Neural progenitor cell (in vitro differentiated cells): Measurements from ENCODE around the gene KRT222. TPM values are rescaled to one million over a fixed set of nuclear protein-coding genes. Genes with fewer than 3 reads are reported as not detected.

ENCODE experiments used
- DNase-seq: peaks from one replicate; pipeline ENCODE4 v3.0.0-alpha.2; 2016; ENCODE audit warnings: low spot score
- H2AFZ ChIP-seq: fragments of 200-600 bp; sonication (generic); replicated peaks from 2 replicates; pipeline ENCODE4 v1.6.1; 2016; ENCODE audit warnings: antibody characterized with exemption
- H3F3A ChIP-seq: fragments of 200-600 bp; sonication (generic); 2 replicates; pipeline ENCODE4 v1.6.1; 2016; ENCODE audit warnings: antibody characterized with exemption, low read depth
- H3K27ac ChIP-seq: fragments of 200-600 bp; sonication (generic); 2 replicates; pipeline ENCODE4 v1.5.1; 2016; ENCODE audit warnings: mild to moderate bottlenecking
- H3K27me3 ChIP-seq: fragments of 200-600 bp; sonication (generic); 2 replicates; pipeline ENCODE4 v1.6.1; 2016; ENCODE audit warnings: mild to moderate bottlenecking, moderate library complexity
- H3K36me3 ChIP-seq: fragments of 200-600 bp; sonication (generic); 2 replicates; pipeline ENCODE4 v1.5.1; 2016
- H3K4me1 ChIP-seq: fragments of 200-600 bp; sonication (generic); 2 replicates; pipeline ENCODE4 v1.6.1; 2016; ENCODE audit warnings: mixed run types
- H3K4me2 ChIP-seq: fragments of 200-600 bp; sonication (generic); 2 replicates; pipeline ENCODE4 v1.6.1; 2016
- H3K4me3 ChIP-seq: fragments of 200-600 bp; sonication (generic); 2 replicates; pipeline ENCODE4 v1.5.1; 2016
- H3K79me2 ChIP-seq: fragments of 200-600 bp; sonication (generic); 2 replicates; pipeline ENCODE4 v1.6.1; 2016; ENCODE audit warnings: low read depth
- H3K9ac ChIP-seq: fragments of 200-600 bp; sonication (generic); 2 replicates; pipeline ENCODE4 v1.6.1; 2016
- H3K9me3 ChIP-seq: fragments of 200-600 bp; sonication (generic); 2 replicates; pipeline ENCODE4 v1.5.1; 2016; ENCODE audit warnings: low read depth
- H4K20me1 ChIP-seq: fragments of 200-600 bp; sonication (generic); 2 replicates; pipeline ENCODE4 v1.6.1; 2016; ENCODE audit warnings: low read depth
- H3K27ac Mint-ChIP-seq: 3 replicates; pipeline ENCODE4 v1.8.0; 2021; ENCODE audit warnings: mixed read lengths
- H3K27me3 Mint-ChIP-seq: 2 replicates; pipeline ENCODE4 v1.8.0; 2022; ENCODE audit warnings: low read depth, mild to moderate bottlenecking, inconsistent platforms, moderate library complexity, mixed read lengths; ENCODE audit not compliant: insufficient read depth
- H3K36me3 Mint-ChIP-seq: 3 replicates; pipeline ENCODE4 v1.8.0; 2021; ENCODE audit warnings: mixed read lengths
- H3K4me1 Mint-ChIP-seq: 3 replicates; pipeline ENCODE4 v1.8.0; 2021; ENCODE audit warnings: mixed read lengths
- H3K4me3 Mint-ChIP-seq: 3 replicates; pipeline ENCODE4 v1.8.0; 2021; ENCODE audit warnings: mild to moderate bottlenecking, moderate library complexity, mixed read lengths
- H3K9me3 Mint-ChIP-seq: 3 replicates; pipeline ENCODE4 v1.8.0; 2020; ENCODE audit warnings: mixed read lengths
- CTCF ChIP-seq: fragments of 200-600 bp; sonication (generic); IDR thresholded peaks from 2 replicates; pipeline ENCODE4 v1.5.1; 2017; ENCODE audit warnings: antibody characterized with exemption, mild to moderate bottlenecking
- EZH2 ChIP-seq: fragments of 200-600 bp; sonication (generic); IDR thresholded peaks from 2 replicates; pipeline ENCODE4 v1.6.1; 2017; ENCODE audit warnings: antibody characterized with exemption, mild to moderate bottlenecking, moderate library complexity
- EZH2phosphoT487 ChIP-seq: fragments of 200-600 bp; sonication (generic); IDR thresholded peaks from 2 replicates; pipeline ENCODE4 v1.6.1; 2017; ENCODE audit warnings: antibody characterized with exemption
- total RNA-seq: library from RNA; depleted of rRNA; stranded (reverse); fragments of >200 nt; gene quantifications from 2 replicates; pipeline ENCODE4 v1.2.3, GENCODE V29; 2015; ENCODE audit warnings: low replicate concordance

Gene KRT222
- total RNA-seq, 1 donor from 2014 or later, result 0.39 TPM

GRCh38 chr17:40659911-40660310, 5.1 kb downstream of the KRT222 start:
- Histone ChIP-seq H3K4me2 (no peak overlapping the region), H3K4me1 (peaks cover 12% of the 10 kb centered on the region), H4K20me1 (no peaks in the 10 kb centered on the region), H3K79me2 (no peaks in the 10 kb centered on the region), H3K27ac (no peak overlapping the region), H3K9ac (no peak overlapping the region), H3K4me3 (no peak overlapping the region), H3K9me3 (no peaks in the 10 kb centered on the region), H2AFZ (no peak overlapping the region), H3F3A (no peaks in the 10 kb centered on the region), H3K27me3 (peaks cover 4% of the 10 kb centered on the region), H3K36me3 (peaks cover 6% of the 10 kb centered on the region)
- H3K9me3 Mint-ChIP-seq, result no peaks in the 10 kb centered on the region
- TF ChIP-seq EZH2 (no peak), EZH2phosphoT487 (no peak), CTCF (no peak)
- H3K27ac Mint-ChIP-seq, result no peak overlapping the region
- peaks cover 4% of the 10 kb centered on the region for H3K27me3 Mint-ChIP-seq
- H3K4me1 Mint-ChIP-seq, result peaks cover 4% of the 10 kb centered on the region
- H3K36me3 Mint-ChIP-seq, result no peaks in the 10 kb centered on the region
- DNase-seq, result no peak
- no peak overlapping the region for H3K4me3 Mint-ChIP-seq

- peaks cover 7% of the 10 kb centered on the region for H3K4me1 ChIP-seq
- DNase-seq, result no peak
- H3K4me1 Mint-ChIP-seq, result no peaks in the 10 kb centered on the region
- no peak overlapping the region for H2AFZ ChIP-seq
- H3K79me2 ChIP-seq, result no peaks in the 10 kb centered on the region
- no peak overlapping the region for H3K9ac ChIP-seq
- H4K20me1 ChIP-seq, result no peaks in the 10 kb centered on the region
- H3K27me3 ChIP-seq, result no peaks in the 10 kb centered on the region
- no peaks in the 10 kb centered on the region for H3K36me3 Mint-ChIP-seq
- no peaks in the 10 kb centered on the region for H3K9me3 ChIP-seq
- no peak overlapping the region for H3K4me3 ChIP-seq
- no peak for TF ChIP-seq CTCF
- no peak for TF ChIP-seq EZH2
- TF ChIP-seq EZH2phosphoT487, result no peak
- H3K27me3 Mint-ChIP-seq, result peaks cover 4% of the 10 kb centered on the region
- H3K4me3 Mint-ChIP-seq, result no peak overlapping the region
- no peak overlapping the region for H3K4me2 ChIP-seq
- no peaks in the 10 kb centered on the region for H3F3A ChIP-seq
- H3K27ac Mint-ChIP-seq, result no peak overlapping the region
- H3K9me3 Mint-ChIP-seq, result no peaks in the 10 kb centered on the region
- H3K27ac ChIP-seq, result no peak overlapping the region
- H3K36me3 ChIP-seq, result peaks cover 6% of the 10 kb centered on the region
These were observed 6.6 kb downstream of the KRT222 start for GRCh38 chr17:40658396-40658795.

GRCh38 chr17:40651939-40652338, 13.0 kb downstream of the KRT222 start:
- no peaks in the 10 kb centered on the region for H3K27me3 ChIP-seq
- peaks cover 8% of the 10 kb centered on the region for H3K4me1 Mint-ChIP-seq
- no peak for TF ChIP-seq CTCF
- no peak for TF ChIP-seq EZH2
- TF ChIP-seq EZH2phosphoT487, result no peak
- H3K36me3 ChIP-seq, result no peaks in the 10 kb centered on the region
- H3K9me3 ChIP-seq, result no peaks in the 10 kb centered on the region
- no peak overlapping the region for H3K4me3 ChIP-seq
- H3K9me3 Mint-ChIP-seq, result no peaks in the 10 kb centered on the region
- peaks cover 12% of the 10 kb centered on the region for H3K27me3 Mint-ChIP-seq
- peaks cover 12% of the 10 kb centered on the region for H3K4me1 ChIP-seq
- H3K4me2 ChIP-seq, result no peak overlapping the region
- no peaks in the 10 kb centered on the region for H4K20me1 ChIP-seq
- no peaks in the 10 kb centered on the region for H3K36me3 Mint-ChIP-seq
- no peak overlapping the region for H3K9ac ChIP-seq
- H3K4me3 Mint-ChIP-seq, result no peak overlapping the region
- peaks cover 7% of the 10 kb centered on the region for H3K79me2 ChIP-seq
- no peak overlapping the region for H3K27ac Mint-ChIP-seq
- H3K27ac ChIP-seq, result no peak overlapping the region
- peaks cover 16% of the 10 kb centered on the region for H3F3A ChIP-seq
- DNase-seq, result no peak
- H2AFZ ChIP-seq, result no peak overlapping the region
